Astrocyte of the spinal cord (primary cell): ENCODE data around the gene TRA2B.

ENCODE experiments used
- DNase-seq: peaks from one replicate; pipeline ENCODE4 v3.0.0; 2011; ENCODE audit warnings: low read depth, low spot score
- H3K4me3 ChIP-seq: 2 replicates; pipeline ENCODE4 v1.5.1; 2011; ENCODE audit warnings: low read depth, mild to moderate bottlenecking, low read length, moderate library complexity
- CTCF ChIP-seq: IDR thresholded peaks from 2 replicates; pipeline ENCODE4 v1.5.1; 2012; ENCODE audit warnings: low read depth, mild to moderate bottlenecking, low read length, inconsistent platforms
- in situ Hi-C: cut with HindIII; loops from 2 replicates; pipeline ENCODE4 v1.10.0; 2017; ENCODE audit warnings: low sequenced_read_pairs

Gene TRA2B

GRCh38 chr3:185935465-185936272 lies 2.1 kb downstream of the TRA2B start:
- peak overlapping the region; percentile 100 for H3K4me3 ChIP-seq
- TF ChIP-seq CTCF = no peak
- DNase-seq = no peak
- in situ Hi-C loops = no loop called here

DNA sequence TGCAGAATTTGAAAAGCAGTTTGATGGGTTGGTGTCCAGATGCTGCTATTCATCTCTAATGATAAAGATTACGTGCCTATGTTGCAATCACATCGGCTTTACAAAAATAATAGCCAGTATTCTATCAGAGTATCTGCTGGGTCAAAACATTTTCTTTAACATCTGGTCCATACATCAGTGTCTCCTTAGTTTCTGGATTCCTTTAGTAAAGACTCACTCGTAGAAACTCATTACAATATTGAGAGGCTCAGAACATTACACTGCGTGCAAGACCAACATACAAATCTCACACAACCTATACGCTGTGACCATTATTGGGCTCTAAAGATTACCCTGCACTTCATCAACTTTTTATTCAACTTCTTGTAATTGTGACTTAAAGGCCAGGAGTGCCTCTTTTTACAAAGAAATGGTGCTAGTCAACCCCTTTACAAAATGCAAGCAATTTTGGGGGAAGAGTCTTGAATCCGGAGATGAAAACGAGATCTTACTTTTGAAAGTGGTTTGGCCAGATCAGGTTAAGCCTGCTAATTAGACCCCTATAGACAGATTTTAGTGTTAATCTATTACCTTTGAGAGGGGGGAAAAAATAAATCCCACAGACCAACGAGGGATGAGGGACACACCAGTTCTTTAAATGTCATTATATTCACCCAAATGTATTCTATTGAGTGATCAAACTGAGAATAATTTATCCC lies 2.9 kb downstream of the TRA2B start:
- DNase-seq = no peak
- peak overlapping the region; percentile 100 for H3K4me3 ChIP-seq
- in situ Hi-C loops = no loop called here
- TF ChIP-seq CTCF = no peak

DNA sequence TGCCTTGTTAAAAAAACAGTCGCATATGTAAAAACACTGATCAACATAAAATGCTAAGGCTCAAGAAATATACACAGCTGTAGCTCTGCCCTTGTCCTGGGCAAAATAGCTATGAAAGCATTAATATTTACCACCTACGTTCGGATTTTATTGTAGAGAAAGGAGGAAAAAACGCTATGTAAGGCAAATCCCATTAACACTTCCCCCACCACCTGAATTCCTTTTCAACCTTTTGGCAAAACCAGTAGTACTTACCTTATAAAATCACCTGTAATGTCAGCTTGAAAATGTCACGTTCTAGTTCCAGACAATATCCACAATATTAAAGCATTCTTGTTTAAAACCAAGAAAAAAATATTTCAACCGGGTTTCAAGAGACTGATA lies 3.6 kb downstream of the TRA2B start:
- no peak for TF ChIP-seq CTCF
- no peak for DNase-seq
- H3K4me3 ChIP-seq = peak overlapping the region; percentile 100
- in situ Hi-C loops = no loop called here

- peak overlapping the region; percentile 100 for H3K4me3 ChIP-seq
- no peak for DNase-seq
- in situ Hi-C loops = no loop called here
- no peak for TF ChIP-seq CTCF
These were observed 4.2 kb downstream of the TRA2B start for GRCh38 chr3:185933374-185934173.

GRCh38 chr3:185931777-185932612 lies 5.8 kb downstream of the TRA2B start:
- DNase-seq = no peak
- no peak for TF ChIP-seq CTCF
- no peak overlapping the region for H3K4me3 ChIP-seq
- in situ Hi-C loops = no loop called here
